Spleen (tissue), 7 donors: ENCODE data around the gene CACNA2D2.

Source experiments
- CTCF ChIP-seq, 11 experiments: fragments of 200-600 bp in 7 of 11; fragments of 450-650 bp in 4 of 11; sonication (generic) in 4 of 11; IDR thresholded peaks in 8 of 11; conservative IDR thresholded peaks in 3 of 11; 1 replicate in 7 of 11; 2 replicates in 4 of 11; pipeline versions ENCODE4 v1.4.0 to v1.8.0; 2016 to 2021; ENCODE audit warnings: antibody characterized with exemption in 11 of 11, inconsistent platforms in 4 of 11, mild to moderate bottlenecking in 1 of 11
- POLR2A ChIP-seq, 3 donors: fragments of 450-650 bp; IDR thresholded peaks; one replicate each; pipeline ENCODE4 v1.5.1; 2017; ENCODE audit warnings: antibody characterized with exemption in 3 of 3, mild to moderate bottlenecking in 1 of 3
- POLR2AphosphoS5 ChIP-seq, 3 donors: sonication (generic); formaldehyde crosslinking; IDR thresholded peaks; one replicate each; pipeline ENCODE4 v1.5.1; 2017; ENCODE audit warnings: antibody characterized with exemption in 3 of 3
- donor health status: DM: no; HTN: no; CAD: no; lungs with moderate emphysema.
- donor health status: DM: no; HTN: no; CAD: no.
- donor health status: DM: no; HTN: no; CAD: no.

- TF ChIP-seq CTCF (IDR thresholded peaks at IDR 0.05 in 8 of 11, conservative IDR thresholded peaks at IDR 0.05 in 3 of 11), result no peak
- TF ChIP-seq POLR2A (IDR thresholded peaks at IDR 0.05), result no peak
- TF ChIP-seq POLR2AphosphoS5 (IDR thresholded peaks at IDR 0.05), result no peak
These were observed 23.9 kb downstream of the CACNA2D2 start for GRCh38 chr3:50479523-50479922.
